NCI-H69 (cell line): ENCODE results near the gene ACP5.
"Not testable (repeated sequence)": the region's sequence is repeated elsewhere in the genome, so short reads cannot be mapped to it uniquely, and the experiment has no call there.

ENCODE experiments used
- DNase-seq: peaks from one replicate; lab custom pipeline; 2025; lab: John Stamatoyannopoulos, UW

The ACP5 gene

DNA sequence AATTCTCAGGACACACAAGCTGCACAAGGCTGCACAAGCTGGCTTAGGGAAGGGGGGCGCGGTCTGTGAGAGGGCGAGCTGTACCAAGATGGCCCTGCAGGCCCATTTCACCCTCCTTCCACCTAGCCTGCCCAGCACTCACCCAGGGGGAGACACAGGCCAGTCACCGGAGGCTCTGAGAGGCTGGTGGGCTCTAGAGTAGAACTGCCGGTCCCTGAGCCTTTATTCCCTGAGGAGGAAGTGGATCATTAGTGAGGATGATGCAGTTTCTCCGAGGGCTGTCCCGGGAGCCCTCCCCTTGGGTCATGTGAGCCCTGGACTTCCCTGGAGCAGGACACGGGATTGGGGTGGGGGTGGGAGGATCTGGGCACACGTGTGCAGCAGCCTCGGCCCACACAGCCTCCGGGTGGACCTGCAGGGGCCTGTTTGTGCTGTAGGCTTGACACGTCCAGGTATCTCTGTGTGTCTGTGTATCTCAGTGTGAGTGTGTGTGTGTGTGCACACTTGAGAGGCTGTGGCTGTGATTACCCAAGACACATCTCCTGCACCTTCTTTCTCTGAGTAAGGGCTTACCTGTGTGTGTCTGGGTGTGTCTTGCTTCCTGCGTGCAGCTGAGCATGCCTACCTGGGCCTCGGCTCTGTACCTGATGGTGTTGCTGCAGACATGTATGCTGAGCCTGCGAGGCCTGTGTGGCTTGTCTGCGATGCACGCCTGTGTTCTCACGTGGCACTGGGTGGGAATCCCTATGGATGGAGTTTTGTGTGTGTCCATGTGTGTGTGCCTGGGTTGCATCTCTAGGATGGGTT, at the start of gene ACP5:
ACP5 (minus strand) TSS at position 195 of the 807 bp plus-strand sequence. CDS start 328 bp downstream, outside the sequence.
- DNase-seq, result no peak

GRCh38 chr19:11626252-11626651, 48.8 kb upstream of the ACP5 start:
- DNase-seq, result no peak

GRCh38 chr19:11624069-11624463, 46.6 kb upstream of the ACP5 start:
- no peak for DNase-seq

DNA sequence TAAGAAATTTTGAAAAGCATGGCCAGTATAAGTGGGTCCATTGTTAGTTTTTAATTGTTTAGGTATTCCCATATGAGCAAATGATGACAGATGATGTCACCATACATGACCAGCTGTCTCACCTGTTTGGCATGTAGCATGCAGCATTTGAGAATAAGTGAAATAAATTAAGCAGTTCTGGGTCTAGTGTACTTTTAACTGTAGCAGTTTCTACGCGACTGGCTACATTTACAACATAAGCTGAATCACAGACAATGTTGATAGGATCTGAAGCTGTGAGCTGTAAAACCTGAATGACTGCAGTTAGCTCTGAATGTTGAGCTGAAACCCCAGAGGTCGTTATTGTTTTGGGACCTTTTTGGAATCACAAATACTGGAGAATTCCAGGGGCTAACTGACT, 45.0 kb upstream of the ACP5 start:
- not testable (repeated sequence) for DNase-seq

DNA sequence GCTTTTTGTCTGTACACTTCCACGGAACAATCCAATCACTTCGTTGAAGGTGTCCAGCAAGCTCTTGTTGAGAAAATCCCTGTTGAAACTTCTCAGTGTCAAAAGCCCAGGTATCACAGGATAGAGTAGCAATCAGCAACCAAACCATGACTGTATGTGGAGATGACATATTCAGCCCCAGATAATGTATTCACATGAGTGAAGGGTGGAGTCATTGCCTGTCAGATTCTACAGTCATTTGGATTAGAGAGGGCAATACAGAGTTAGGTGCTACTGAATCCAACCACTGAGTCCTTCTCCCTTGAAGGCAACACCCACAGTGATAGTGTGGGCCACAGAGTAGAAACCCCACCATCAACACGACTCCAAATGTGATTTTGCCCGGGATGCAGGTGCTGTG, 43.1 kb upstream of the ACP5 start:
- no peak for DNase-seq

DNA sequence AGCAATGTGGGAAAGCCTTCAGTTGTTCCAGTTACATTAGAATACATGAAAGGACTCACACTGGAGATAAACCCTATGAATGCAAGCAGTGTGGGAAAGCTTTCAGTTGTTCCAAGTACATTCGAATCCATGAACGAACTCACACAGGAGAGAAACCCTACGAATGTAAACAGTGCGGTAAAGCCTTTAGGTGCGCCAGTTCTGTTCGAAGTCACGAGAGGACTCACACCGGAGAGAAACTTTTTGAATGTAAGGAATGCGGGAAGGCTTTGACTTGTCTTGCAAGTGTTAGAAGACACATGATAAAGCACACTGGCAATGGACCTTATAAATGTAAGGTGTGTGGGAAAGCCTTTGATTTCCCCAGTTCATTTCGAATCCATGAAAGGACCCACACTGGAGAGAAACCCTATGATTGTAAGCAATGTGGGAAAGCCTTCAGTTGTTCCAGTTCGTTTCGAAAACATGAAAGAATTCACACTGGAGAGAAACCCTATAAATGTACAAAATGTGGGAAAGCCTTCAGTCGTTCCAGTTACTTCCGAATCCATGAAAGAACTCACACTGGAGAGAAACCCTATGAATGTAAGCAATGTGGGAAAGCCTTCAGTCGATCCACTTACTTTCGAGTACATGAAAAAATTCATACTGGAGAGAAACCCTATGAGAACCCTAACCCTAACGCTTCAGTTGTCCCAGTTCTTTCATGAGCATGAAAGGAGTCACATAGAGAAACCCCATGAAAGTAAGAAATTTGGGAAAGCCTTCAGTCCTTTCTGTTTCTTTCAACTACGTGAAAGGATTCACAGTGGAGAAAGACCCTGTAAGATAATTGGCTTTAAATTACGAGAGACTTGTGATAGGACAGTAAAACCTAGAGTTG, 40.0 kb upstream of the ACP5 start:
- no peak for DNase-seq

DNA sequence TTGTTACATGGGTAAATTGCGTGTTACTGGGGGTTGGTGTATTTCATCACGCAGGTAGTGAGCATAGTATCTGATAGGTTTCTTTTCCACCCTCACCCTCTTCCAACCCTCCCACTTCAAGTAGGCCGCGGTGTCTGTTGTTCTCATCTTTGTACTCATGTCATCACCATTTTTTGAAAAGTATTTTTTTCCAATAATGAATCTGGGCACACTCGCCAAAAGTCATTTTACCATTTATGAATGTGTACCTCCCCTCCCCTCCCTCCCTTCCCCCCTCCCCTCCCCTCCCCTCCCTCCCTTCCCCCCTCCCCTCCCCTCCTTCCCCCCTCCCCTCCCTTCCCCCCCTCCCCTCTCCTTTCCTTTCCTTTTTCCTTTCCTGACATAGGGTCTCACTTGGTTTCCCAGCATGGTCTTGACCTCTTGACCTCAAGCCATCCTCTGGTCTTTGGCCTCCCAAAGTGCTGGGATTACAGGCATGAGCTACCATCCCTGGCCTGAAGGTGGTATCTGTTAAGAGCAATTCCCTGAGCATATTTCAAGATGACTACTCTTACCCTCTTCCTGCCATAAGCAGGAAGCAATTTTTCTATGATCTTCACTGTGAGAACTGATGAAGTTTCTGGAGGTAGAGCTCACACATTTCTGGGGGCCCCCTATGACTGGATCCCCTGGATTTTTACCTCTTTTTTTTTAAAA, 35.5 kb upstream of the ACP5 start:
- DNase-seq, result no peak

GRCh38 chr19:11611730-11612129, 34.3 kb upstream of the ACP5 start:
- DNase-seq, result no peak

DNA sequence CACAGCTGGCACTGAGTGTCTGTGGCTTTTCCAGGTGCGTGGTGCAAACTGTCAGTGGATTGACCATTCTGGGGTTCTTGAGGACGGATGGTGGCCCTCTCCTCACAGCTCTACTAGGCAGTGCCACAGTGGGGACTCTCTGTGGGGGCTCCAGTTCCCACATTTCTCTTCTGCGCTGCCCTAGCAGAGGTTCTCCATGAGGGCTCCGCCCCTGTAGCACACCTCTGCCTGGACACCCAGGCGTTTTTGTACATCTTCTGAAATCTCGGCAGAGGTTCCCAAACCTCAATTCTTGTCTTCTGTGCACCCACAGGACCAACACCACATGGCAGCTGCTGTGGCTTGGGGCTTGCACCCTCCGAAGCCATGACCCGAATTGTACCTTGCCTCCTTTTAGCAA, 29.0 kb upstream of the ACP5 start:
- DNase-seq, result no peak

DNA sequence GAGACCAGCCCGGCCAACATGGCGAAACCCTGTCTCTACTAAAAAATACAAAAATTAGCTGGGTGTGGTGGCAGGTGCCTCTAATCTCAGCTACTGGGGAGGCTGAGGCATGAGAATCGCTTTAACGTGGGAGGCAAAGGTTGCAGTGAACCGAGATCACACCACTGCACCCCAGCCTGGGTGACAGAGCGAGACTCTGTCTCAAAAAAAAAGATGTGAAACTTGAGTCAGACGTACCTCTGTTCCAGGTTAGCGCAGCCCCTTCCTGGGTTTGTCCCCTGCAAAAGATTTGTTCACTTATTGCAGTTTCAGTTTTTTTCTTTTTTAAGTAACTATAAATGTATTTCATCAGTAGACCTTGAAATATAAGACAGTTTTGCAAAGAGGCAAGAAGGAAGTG, 22.3 kb upstream of the ACP5 start:
- DNase-seq, result not testable (repeated sequence)

DNA sequence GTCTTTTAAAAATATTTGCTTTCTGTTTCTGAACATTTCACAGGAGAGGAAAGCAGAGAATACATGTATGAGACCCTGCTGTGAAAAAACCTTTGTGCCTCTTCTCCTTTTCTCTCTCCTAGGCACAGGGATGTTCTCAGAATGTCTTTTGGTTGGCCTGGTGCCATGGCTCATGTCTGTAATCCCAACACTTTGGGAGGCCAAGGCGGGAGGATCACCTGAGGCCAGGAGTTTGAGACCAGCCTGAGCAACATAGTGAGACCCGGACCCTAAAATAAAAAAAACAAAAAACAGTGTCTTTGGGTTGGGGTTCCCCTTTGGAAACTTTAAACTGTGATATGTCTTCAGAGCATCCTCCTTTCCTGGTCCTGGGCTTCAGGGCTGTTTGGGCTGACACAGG, 21.3 kb upstream of the ACP5 start:
- no peak for DNase-seq

- peak; percentile 49 for DNase-seq
These were observed 20.6 kb upstream of the ACP5 start for GRCh38 chr19:11598103-11598483.

DNA sequence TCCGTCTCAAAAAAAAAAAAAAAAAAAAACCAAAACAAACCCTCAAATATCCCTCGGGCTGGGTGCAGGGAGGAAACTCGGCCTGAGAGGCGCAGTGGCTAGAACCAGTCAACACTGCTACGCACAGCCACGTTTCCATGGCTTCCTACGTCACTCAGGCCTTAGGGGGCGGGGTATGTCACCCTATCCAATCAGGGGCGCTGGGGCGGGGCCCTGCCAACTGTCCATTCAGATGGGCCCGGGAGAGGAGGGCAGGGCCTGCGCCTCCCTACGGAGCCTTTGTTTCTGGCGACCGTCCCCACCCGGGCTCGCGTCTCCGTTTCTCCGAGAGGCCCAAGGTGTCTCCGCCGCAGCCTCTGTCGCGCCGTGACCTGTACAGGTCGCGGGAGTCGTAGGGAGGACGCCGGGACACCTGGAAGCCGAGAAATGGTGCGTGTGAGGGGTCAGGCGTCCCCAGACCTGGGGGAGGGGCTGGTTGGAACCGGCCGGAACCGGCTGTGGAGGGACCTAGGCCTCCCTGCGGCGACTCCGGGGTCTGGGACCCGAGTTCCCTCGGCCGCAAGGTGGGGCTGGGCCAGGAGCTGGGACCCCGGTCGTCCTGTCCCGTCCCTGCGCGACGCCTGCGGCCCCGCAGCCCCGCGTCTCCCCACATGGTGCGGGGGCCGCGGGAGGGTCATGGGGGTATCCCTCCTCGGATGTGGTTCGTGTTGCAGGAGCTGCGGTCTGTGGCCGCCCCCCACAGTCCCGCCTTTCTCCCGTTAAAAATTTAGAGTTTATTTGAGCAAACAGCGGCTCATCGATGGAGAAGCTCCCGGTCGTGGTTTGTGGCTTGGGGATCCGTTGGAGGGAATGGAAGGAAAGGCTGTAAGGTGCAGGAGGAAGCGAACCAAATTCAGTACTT, 20.0 kb upstream of the ACP5 start, which contains the start of gene ZNF627:
ZNF627 (plus strand) TSS at position 282 of the 901 bp plus-strand sequence; CDS start at position 427, 145 bp downstream.
- DNase-seq, result peak; percentile 99

DNA sequence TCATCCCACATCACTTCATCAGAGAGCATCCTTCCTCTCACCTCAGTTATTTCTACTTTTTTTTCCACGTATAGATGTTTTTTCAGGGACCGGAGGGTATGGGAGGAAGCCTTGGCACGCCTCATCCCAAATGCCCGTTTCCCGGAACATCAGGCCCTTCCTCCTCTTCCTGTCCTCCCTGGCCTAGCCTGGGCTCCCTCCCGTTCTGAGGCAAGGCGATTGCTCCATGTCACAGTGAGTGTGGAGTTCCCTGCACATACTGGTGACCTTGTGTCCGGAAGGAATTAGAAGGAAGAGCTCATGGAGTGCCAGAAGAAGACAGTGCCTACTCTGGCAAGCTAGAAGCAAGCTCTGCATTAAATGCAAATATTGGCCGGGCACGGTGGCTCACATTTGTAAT, 18.7 kb upstream of the ACP5 start:
- DNase-seq, result no peak

GRCh38 chr19:11594084-11594483, 16.6 kb upstream of the ACP5 start:
- DNase-seq, result no peak

GRCh38 chr19:11587975-11588631, 10.7 kb upstream of the ACP5 start:
- DNase-seq, result peak; percentile 70

- DNase-seq, result peak; percentile 89
These were observed 10.0 kb upstream of the ACP5 start for GRCh38 chr19:11587302-11587974.

GRCh38 chr19:11586331-11586730, 8.9 kb upstream of the ACP5 start:
- no peak for DNase-seq

DNA sequence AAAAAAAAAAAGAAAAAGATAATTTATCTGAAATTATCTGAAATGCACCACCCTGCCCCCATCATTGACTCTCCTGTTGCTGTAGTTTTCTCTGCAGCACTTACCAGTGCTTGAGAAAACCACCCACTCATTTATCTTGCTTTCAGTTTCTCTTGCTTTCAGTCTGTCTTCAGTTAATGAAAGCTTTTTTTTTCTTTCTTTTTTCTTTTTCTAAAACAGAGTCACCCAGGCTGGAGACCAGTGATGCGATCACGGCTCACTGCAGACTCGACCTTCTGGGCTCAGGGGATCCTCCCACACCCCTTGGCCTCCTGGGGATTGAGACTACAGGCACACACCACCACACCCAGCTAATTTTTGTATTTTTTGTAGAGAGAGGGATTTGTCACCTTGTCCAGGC, 4.3 kb upstream of the ACP5 start:
- DNase-seq, result peak; percentile 28

DNA sequence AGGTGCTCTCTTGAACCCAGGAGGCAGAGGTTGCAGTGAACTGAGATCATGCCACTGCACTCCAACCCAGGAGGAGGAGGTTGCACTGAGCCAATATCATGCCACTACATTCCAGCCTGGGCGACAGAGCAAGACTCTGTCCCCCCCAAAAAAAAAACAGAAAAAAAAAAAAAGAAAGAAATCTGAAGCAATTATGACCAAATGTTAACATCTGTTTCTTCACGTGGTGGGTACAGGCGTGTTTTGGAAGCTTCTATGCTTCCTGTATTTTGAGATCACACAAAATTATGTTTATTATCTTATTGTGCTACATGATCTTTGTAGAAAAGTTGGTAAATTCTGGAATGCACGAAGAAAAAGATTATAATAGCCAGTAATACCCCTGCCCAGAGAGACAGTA, 2.7 kb upstream of the ACP5 start:
- DNase-seq, result no peak
